AG08396 (cell line): ENCODE data around the gene SEPTIN10.
"Not testable (repeated sequence)": the region's sequence is repeated elsewhere in the genome, so short reads cannot be mapped to it uniquely, and the experiment has no call there.

Experiments
- DNase-seq: peaks from one replicate; pipeline ENCODE4 v3.0.0; 2012; ENCODE audit warnings: low spot score, mixed read lengths

The SEPTIN10 gene

DNA sequence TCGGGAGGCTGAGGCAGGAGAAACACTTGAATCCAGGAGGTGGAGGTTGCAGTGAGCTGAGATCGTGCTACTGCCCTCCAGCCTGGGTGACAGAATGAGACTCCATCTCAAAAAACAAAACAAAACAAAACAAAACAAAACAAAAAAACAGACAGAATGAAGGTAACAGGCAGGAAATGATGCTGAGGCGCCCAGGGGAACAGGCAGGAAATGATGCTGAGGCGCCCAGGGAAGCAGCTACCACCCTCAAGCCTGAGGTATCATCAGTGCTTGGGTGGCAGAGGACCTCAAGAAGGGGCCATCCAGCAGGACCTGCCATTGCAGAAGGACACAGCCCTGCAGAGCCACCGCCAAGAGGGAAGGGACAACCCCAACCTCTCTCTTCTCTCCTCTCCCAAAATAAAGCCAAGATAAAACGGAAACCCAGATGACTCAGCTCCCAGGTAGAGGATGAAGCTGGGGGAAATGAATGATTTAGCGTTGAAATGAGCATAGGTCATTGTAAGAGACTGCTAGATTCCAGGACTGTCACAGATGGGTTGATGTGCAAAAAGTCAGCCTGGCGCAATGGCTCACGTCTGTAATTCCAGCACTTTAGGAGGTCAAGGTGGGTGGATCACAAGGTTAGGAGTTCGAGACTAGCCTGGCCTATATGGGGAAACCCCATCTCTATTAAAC is 19.7 kb upstream of the SEPTIN10 start:
- no peak for DNase-seq

DNA sequence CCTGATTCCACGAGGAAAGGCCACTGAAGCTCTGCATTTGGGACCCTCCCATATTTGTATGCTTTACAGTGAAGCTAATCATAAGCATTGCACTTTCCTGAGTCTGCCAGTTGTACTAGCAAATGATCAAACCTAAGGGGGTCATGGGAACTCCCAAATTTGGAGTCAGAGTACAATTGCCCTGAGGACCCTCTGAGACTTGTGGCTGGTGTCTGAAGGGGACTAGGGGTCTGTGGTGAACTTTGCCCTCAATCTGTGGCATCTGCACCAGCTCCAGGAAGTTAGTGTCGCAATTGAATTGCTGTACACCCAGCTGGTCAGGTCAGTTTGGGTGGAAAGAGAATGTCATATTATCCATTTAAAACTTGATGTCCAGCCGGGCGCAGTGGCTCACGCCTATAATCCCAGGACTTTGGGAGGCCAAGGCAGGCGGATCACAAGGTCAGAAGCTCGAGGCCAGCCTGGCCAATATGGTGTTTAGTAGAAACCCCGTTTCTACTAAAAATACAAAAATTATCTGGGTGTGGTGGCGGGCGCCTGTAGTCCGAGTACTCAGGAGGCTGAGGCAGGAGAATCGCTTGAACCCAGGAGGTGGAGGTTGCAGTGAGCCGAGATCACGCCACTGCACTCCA is 18.5 kb upstream of the SEPTIN10 start:
- DNase-seq = no peak

DNA sequence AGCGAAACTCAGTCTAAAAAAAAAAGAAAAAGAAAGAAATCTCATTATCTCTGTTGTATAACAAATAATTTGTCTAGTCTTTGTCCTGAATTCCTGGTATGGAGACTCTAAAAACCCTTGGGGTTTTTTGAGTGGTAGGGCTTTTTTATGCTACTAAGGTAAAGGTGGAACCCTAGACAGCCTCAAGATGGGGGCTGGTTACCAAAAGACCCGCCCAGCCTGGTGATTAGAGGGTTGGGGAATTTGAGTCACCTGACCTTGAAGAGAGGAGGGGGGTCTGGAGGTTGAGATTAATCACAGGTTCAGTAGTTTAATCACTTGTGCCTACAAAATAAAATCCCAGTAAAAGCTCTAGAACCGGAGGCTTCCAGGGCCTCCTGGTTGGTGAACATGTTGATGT is 18.0 kb upstream of the SEPTIN10 start:
- DNase-seq = no peak

DNA sequence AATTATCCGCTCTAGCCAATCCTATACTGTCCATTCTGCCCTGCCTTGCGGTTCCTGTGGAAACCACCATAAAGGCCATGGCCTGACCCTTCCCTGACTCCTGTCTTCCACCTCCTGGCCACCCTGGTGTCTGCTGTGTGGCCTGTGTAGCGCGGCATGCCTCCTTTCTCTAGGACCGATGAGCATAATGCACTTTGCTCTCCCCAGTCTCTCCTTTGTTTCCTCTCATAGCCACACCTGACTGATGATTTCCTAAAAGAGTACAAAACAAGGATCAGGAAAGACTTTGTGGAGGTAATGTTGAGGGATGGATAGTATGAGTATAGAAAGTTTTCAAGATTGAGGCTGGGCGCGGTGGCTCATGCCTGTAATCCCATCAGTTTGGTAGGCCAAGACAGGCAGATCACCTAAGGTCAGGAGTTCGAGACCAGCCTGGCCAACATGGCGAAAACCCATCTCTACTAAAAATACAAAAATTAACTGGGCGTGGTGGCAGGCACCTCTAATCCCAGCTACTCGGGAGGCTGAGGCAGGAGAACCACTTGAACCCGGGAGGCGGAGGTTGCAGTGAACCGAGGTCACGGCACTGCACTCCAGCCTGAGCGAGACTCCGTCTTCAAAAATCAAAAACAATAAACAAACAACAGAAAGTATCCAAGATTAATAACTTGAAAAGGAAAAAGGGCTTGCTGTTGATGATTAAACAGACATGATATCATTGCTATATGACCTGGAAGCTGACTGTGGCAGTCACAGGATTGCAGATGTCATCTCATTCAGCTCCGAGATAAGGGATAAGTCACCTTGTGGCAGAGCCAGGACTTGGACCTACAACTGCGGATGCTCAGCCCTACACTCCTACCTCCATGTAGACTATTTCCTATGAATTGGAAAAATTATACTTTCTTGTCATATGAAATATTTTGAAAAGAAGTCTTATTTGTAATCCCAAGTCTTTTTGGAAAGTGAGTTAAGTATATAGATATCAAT is 17.0 kb upstream of the SEPTIN10 start:
- no peak for DNase-seq

DNA sequence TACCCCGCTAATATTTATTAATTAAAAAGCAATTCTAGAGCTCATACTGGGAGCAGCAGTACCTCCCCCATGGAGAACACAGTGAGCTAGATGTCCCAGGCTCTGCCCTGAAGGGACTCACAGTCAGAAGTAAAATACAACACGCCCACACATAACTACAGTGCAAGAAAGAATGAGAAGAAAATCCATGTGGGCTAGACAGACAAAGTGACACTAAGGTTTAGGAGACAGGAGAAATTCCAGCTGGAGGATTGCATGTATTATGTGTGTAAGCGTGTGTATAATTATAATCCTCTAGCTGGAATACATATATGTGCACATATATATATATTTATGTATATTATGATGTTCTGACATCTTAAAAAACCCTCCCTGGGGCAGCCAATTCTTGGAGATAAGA is 16.1 kb upstream of the SEPTIN10 start:
- no peak for DNase-seq

DNA sequence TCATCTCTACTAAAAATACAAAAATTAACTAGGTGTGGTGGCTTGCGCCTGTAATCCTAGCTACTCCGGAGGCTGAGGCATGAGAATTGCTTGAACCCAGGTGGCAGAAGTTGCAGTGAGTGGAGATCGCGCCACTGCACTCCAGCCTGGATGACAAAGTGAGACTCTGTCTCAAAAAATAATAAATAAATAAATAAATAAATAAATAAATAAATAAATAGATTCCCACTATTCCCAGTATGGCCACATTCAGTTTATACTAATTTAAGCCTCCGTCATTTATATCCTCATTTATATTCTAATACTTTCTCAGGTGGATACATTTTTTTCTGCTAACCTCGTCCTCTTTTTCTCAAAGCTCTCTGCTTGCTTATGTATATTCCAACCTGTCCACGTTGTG is 14.6 kb upstream of the SEPTIN10 start:
- not testable (repeated sequence) for DNase-seq

DNA sequence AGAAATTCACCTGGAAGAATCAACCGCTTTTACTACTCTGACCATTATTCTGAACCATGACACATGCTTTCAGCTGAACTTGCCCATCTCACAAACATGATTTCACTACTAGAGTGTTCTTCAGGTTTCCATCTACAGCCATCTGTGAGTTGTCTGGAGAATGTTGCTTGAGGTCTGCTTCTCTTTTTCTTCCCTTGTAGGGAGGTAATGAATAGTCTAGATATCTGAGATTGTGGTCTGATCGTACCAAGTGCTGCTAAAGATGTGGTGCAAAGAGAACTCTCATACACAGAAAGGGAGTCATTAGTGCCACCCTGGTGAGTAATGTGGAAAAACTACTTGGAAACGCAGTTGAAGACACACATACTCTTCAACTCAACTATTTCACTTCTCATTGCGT is 10.6 kb upstream of the SEPTIN10 start:
- DNase-seq = no peak

DNA sequence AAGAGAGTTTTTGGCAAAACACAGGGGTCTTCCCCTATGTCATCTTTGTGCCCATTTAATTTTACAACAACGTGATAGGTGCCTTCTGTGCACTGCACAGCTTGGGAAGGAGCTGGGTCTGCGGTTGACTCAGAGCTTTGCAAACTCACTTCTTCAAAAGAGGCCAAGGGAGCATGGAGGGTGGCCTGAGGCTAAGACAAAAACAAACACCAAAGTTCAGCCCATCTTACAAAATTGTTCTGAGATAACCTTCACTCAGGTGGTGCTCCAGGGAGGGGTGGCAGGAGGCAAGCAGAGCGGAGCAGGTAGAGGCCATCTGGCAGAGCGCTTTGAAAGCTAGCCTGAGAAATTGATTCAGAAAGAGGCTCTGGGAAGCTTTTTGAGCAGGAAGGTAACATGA is 10.2 kb upstream of the SEPTIN10 start:
- no peak for DNase-seq

DNA sequence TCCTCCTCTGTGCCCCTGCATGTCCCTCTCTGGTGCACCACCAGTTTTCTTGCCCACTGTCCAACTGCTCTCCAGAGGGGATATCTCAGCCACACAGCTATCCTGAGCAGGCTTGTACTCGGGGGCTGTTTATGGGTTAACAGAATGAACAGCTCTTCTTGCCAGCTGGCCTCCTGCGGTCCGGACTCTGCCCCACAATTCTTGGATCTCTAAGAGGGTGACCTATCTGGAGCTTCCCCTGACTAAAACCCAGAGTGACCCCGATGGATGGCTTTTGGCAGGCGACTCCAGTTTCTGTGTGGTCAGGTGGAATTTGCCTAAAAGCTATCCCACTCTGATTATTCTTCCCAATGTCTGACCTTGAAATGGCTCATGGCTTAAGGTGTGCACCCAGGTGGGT is 9.5 kb upstream of the SEPTIN10 start:
- DNase-seq = no peak

DNA sequence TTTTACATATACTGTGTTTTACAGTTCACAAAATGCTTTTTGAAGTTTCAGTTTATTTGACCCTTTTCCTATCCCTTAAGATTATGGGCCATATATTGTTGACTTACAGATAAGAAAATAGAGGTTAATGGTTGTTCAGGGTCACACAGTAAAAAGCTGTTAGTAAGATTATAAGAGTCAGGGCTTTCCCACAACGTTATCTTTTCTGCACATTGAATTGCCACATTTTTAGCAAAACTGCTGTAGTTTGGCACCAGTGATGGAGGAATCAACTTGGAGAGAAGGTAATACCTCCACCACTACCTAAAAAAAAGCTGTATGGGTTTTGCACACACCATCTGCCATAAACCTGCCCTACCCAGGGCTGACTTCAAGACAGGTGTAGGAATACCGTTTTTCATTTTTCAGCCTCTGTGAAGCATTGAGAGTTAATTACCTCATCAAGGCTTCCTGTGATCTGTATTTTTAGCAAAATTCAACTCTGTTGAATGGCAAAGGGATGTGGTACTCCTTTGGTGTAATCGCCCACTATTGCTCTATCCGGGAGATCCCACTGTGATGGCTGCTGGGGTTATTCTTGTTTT is 5.4 kb upstream of the SEPTIN10 start:
- DNase-seq = no peak

DNA sequence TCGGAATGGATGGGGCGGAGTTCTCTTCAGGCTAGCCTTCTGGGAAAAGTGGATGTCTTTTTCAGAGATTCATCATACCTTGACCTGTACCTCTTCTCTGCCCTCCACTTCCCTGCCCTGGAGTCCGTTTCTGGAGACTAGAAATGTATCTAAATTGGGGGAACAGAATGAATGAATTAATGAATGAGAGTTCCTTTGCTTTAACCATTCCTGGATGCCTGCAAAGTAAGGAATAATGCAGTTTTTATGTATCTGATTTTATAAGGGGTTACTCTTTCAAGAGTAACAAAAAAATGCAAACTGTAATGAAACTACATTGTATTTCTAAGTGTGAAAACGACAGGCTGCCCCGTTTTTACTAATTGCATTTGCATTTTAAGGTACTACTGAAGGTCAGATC is 2.4 kb upstream of the SEPTIN10 start:
- no peak for DNase-seq

DNA sequence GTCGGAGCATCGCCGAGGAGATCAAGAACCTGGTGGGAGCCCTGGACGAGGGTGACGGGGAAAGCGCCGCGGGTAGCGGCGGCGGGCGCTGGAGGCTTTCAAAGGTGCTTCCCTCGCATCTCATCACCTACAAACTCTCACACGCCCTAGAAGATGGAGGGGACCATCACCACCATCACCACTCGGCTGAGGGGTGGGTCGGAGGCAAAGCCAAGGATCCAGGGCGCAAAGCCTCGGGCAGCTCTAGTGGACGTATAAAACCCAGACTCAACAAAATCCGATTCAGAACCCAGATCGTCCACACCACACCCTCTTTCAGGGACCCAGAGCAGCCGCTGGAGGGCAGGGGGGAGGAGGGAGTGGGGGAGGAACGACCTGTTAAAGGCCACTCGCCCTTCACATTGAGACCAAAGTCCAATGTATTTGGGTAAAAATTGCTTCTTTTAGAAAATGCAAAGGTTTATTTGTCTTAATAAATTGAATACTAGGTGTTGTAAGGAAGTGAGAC is 1.9 kb upstream of the SEPTIN10 start:
- DNase-seq = no peak

DNA sequence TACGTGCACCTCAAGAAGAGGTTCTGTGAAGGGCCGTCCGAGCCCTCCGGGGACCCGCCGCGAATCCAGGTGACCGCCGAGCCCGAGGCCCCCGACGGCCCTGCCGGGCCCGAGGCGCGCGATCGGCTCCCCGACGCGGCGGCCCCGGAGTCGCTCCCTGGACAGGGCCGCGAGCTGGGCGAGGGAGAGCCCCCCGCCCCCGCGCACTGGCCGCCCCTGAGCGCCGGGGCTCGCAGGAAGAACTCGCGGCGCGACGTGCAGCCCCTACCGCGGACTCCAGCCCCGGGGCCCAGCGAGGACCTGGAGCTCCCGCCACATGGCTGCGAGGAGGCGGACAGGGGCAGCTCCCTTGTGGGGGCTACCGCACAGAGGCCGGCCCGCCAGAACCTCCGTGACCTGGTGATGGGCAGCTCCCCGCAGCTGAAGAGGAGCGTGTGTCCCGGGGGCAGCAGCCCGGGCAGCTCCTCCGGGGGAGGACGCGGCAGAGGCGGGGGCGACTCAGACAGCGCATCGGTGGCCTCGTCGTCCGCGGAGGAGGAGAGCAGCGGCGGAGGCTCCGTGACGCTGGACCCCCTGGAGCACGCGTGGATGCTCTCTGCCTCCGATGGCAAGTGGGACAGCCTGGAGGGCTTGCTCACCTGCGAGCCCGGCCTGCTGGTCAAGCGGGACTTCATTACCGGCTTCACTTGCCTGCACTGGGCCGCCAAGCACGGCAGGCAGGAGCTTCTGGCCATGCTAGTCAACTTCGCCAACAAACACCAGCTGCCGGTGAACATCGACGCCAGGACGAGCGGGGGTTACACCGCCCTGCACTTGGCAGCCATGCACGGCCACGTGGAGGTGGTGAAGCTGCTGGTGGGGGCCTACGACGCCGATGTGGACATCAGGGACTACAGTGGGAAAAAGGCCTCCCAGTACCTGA is 1.2 kb upstream of the SEPTIN10 start:
- no peak for DNase-seq

DNA sequence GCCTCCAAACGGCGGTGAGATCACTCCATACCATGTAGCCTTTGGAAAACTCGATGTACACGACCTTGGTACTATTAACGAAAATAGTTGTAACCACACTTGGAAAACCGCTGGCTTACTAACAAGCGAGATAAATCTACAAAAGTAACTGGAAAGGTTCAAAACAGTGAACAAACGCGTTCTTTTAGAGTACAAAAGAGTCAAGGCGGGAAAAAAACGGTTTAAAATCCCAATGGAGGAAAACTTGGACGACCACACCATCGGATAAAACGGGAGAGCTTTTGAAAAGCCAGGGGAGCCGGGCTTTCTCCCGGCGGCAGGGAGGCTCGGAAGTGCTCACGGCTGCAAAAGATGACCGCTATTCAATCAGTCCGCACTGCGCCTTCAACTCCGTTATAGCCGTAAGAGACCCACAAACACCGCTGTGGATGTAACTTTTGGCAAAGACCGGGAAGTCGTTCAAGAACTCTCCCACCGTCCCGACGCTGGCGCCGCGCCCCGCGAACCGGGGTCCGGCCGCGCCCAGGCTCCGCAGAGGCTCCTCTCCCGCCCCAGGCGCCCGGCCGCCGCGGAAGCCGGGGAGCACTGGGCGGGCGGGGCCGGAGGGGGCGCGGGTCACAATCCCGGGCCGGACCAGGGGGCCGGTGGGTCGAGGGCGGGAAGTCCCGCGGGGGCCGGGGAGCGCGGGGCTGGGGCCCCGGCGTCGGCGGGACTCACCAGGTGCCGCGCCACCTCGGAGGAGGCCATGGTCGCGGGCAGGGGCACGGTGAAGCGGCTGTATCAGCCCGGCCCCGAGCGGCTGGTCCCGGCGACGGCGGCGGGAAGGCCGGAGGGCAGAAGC is 465 bp downstream of the SEPTIN10 start:
- peak; percentile 51 for DNase-seq

DNA sequence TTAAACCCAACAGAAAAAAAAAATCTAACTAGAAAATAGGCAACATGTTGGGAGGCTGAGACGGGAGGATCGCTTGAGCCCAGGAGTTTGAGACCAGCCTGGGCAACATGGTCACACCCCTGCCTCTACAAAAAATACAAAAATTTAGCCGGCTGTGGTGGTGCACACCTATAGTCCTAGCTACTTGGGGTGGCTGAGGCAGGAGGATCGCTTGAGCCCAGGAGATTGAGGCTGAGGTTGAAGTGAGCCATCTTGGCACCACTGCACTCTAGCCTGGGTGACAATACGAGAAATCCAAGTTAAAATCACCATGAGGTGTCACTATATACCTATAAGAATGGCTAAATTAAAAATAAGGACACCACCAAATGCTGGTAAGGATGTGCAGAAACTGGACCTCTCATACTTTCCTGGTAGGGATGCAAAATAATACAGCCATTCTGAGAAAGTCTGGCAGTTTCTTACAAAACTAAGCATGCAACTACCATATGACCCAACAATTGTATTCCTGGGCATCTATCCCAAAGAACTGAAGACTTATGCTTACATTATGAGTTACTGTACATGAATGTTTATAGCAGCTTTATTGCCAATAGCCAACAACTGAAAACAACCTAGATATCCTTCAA is 2.2 kb downstream of the SEPTIN10 start:
- no peak for DNase-seq

DNA sequence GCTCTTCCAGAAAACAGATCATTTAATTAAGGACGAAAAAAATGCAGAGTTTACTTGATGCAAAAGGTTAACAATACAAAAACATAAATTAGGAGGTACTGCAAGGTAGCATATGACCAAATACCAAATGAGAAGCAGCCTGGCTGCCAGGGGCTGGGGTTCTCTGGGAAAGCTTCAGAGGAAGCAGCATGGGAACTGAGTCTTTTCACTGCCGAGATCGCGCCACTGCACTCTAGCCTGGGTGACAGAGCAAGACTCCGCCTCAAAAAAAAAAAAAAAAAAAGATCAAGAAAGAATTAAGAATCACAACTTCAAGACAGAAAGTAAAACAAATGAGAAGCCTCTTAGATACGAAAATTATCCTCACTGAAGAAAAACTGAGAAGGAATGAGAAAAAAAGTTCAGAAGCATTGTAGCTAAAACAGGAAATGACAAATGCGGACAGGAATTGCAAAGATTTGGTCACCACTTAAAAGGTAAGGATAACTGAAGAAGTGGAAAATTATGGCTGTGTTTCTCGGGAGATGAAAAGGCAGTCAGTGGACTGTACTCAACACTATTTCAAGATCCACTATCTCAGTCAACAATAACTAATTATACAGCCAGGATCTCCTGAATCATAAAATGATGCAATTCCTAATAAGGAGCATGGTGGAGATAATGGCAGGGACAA is 4.3 kb downstream of the SEPTIN10 start:
- no peak for DNase-seq

DNA sequence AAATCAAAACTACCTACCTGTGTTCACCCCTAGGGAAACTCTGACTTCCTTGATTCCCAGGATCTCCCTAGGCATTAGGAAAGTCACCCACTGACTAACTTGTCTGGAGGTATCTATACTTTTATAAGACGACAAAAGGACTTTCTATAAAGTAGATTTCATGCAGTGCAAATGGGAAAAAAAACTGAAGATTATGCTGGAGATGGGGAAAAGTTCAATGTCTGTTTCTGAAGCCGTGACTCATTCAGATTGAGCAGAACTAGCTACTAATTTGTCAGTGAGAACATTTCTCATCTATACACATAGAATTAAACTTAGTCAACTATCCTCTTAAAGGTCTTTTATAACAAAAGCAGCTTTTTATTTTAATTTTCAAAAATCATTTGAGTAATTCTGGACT is 6.0 kb downstream of the SEPTIN10 start:
- DNase-seq = no peak

DNA sequence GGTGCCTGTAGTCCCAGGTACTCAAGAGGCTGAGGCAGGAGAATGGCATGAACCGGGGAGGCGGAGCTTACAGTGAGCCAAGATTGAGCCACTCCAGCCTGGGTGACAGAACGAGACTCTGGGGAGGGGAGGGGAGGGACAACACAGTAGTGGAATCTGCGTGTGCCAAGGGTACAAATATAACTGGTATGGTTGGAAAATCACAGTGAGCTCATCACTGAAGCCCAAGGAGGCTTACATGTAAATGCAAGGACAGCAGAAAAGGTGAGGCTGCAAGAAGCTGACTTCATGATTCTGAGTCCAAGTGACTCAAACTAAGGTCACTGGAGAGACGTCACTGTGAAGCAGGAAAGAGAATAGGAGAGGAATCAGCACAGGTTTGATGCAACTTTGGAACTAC is 9.2 kb downstream of the SEPTIN10 start:
- peak; percentile 56 for DNase-seq

DNA sequence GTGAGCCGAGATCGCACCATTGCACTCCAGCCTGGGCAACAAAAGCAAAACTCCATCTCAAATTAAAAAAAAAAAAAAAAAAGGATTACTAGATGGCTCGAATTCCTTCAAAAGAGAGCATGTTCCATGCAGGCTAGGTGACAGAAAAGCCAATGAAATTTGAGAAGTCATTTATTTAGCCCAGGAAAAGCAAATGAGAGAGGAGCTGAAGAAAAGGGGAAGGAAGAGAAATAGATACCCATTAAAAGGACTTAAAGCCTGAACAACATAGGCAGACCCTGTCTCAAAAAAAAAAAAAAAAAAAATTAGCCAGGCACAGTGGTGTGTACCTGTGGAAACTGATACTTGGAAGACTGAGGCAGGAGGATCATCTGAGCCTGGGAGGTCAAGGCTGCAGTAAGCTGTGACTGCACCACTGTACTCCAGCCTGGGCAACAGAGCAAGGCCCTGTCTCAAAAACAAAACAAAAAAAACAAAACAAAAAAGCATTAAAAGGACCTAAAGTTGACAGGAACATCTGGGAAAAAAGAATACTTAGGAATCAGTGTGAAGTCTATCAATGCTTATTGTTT is 11.1 kb downstream of the SEPTIN10 start:
- no peak for DNase-seq
